ENCODE results near the gene PCDHGB6.

GRCh38 chr5:141382469-141383294 is 25.1 kb upstream of the PCDHGB6 start, which contains the start of gene PCDHGA7:
- no peak for TF ChIP-seq CTCF (IDR thresholded peaks at IDR 0.05)
- no peak for TF ChIP-seq POLR2AphosphoS5 (IDR thresholded peaks at IDR 0.05; ENCODE audit: low read depth, low read length)

All from Panc1 (cell line).